ENCODE measurements around the gene D2HGDH.
"Not testable (repeated sequence)": the region's sequence is repeated elsewhere in the genome, so short reads cannot be mapped to it uniquely, and the experiment has no call there.

- not testable (repeated sequence) for TF ChIP-seq FOXO4 (CRISPR knock-in tag; IDR thresholded peaks at IDR 0.05); MTA3 (IDR thresholded peaks at IDR 0.05; ENCODE audit: borderline replicate concordance); ZNF830 (CRISPR knock-in tag; IDR thresholded peaks at IDR 0.05)
Measured at GRCh38 chr2:241743008-241743407, 8.6 kb downstream of the D2HGDH start.
